H1 (cell line): Measurements from ENCODE around the gene MPZ.

Experiments used
- CHD7 ChIP-seq: fragments of 300-600 bp; sonication (generic); IDR thresholded peaks from 2 replicates; pipeline ENCODE4 v1.7.1; 2012; ENCODE audit warnings: low read length, moderate library complexity, mild to moderate bottlenecking, inconsistent platforms; ENCODE audit not compliant: insufficient replicate concordance
- CTCF ChIP-seq, 3 experiments: IDR thresholded peaks; 1 replicate in 2 of 3; 2 replicates in 1 of 3; pipeline versions ENCODE4 v1.5.1 to v1.6.1; 2011; ENCODE audit warnings: low read length in 3 of 3, mild to moderate bottlenecking in 3 of 3, inconsistent platforms in 2 of 3, low read depth in 1 of 3, moderate library complexity in 1 of 3; ENCODE audit not compliant: insufficient read depth in 1 of 3; ENCODE audit errors: control extremely low read depth in 1 of 3
- POLR2A ChIP-seq, 2 experiments: IDR thresholded peaks; 1 replicate in 1 of 2; 2 replicates in 1 of 2; pipeline ENCODE4 v1.6.1; 2011; ENCODE audit warnings: low read depth in 2 of 2, low read length in 2 of 2, mild to moderate bottlenecking in 2 of 2; ENCODE audit errors: control extremely low read depth in 1 of 2
- YY1 ChIP-seq: IDR thresholded peaks from 2 replicates; pipeline ENCODE4 v1.6.1; 2011; ENCODE audit warnings: low read depth, mild to moderate bottlenecking, low read length

GRCh38 chr1:161258439-161259344 lies 51.1 kb downstream of the MPZ start, which contains the start of gene PCP4L1:
- no peak for TF ChIP-seq YY1
- no peak for TF ChIP-seq CHD7
- TF ChIP-seq POLR2A (IDR thresholded peaks at IDR 0.05; ENCODE audit: control extremely low read depth in 1 of 2, low read depth in 2 of 2, low read length in 2 of 2), result peak in 1 of 2 experiments; percentile 82; a peak in 2 of 3 replicates
- no peak for TF ChIP-seq CTCF (IDR thresholded peaks at IDR 0.05; ENCODE audit: control extremely low read depth in 1 of 3, insufficient read depth in 1 of 3, low read depth in 1 of 3, low read length in 3 of 3)
